DND-41 (cell line): ENCODE data around the gene HOXC10.
A peak's percentile ranks its signal among the peaks of the same experiment; 100 is the strongest.

Experiments
- ATAC-seq: fragments of 200-7000 bp; cut with Tn5 transposase; 3 replicates; pipeline ENCODE4 v1.9.1; 2021; ENCODE audit warnings: low read depth; ENCODE audit not compliant: insufficient read depth
- DNase-seq: peaks from one replicate; pipeline ENCODE4 v3.0.0-alpha.2; 2020
- H2AFZ ChIP-seq: 2 replicates; pipeline ENCODE4 v1.6.0; 2012; ENCODE audit warnings: low read depth, low read length
- H3K27ac ChIP-seq: 2 replicates; pipeline ENCODE4 v1.5.1; 2012; ENCODE audit warnings: low read length, inconsistent platforms
- H3K27me3 ChIP-seq: fragments of 200-600 bp; sonication (generic); 2 replicates; pipeline ENCODE4 v1.6.0; 2012; ENCODE audit warnings: low read length, mild to moderate bottlenecking, inconsistent platforms; ENCODE audit not compliant: insufficient read depth, poor library complexity
- H3K36me3 ChIP-seq: 2 replicates; pipeline ENCODE4 v1.5.1; 2012; ENCODE audit warnings: low read length, inconsistent platforms; ENCODE audit not compliant: insufficient read depth
- H3K4me1 ChIP-seq: 2 replicates; pipeline ENCODE4 v1.5.1; 2012; ENCODE audit warnings: mild to moderate bottlenecking, low read length; ENCODE audit not compliant: insufficient read depth
- H3K4me2 ChIP-seq: 2 replicates; pipeline ENCODE4 v1.6.0; 2012; ENCODE audit warnings: mild to moderate bottlenecking, moderate library complexity, low read length, inconsistent platforms; ENCODE audit not compliant: insufficient read depth
- H3K4me3 ChIP-seq, 2 experiments: fragments of 200-600 bp in 1 of 2; shearing (Covaris generic) in 1 of 2; 2 replicates each; pipeline ENCODE4 v1.5.1; 2012 to 2016; ENCODE audit warnings: inconsistent platforms in 2 of 2, low read length in 2 of 2, mild to moderate bottlenecking in 2 of 2, low read depth in 1 of 2, moderate library complexity in 1 of 2
- H3K79me2 ChIP-seq: 2 replicates; pipeline ENCODE4 v1.6.0; 2012; ENCODE audit warnings: low read length, inconsistent platforms; ENCODE audit not compliant: insufficient read depth
- H3K9ac ChIP-seq: 2 replicates; pipeline ENCODE4 v1.6.0; 2012; ENCODE audit warnings: low read depth, mild to moderate bottlenecking, inconsistent platforms, low read length, moderate library complexity
- H3K9me3 ChIP-seq: 2 replicates; pipeline ENCODE4 v1.5.1; 2012; ENCODE audit warnings: low read length, moderate library complexity, mild to moderate bottlenecking, inconsistent platforms; ENCODE audit not compliant: insufficient read depth, severe bottlenecking
- H4K20me1 ChIP-seq: 2 replicates; pipeline ENCODE4 v1.6.0; 2012; ENCODE audit warnings: low read length; ENCODE audit not compliant: insufficient read depth
- CTCF ChIP-seq: IDR thresholded peaks from 2 replicates; pipeline ENCODE4 v1.5.1; 2012; ENCODE audit warnings: borderline replicate concordance, low read length, moderate library complexity, mild to moderate bottlenecking; ENCODE audit not compliant: poor library complexity, severe bottlenecking; ENCODE audit errors: extremely low read depth
- EZH2 ChIP-seq: IDR thresholded peaks from 3 replicates; pipeline ENCODE4 v1.6.1; 2012; ENCODE audit warnings: borderline replicate concordance, low read depth, mild to moderate bottlenecking, moderate library complexity, low read length, inconsistent platforms; ENCODE audit not compliant: severe bottlenecking

HOXC10 gene

GRCh38 chr12:54036620-54037359, 51.8 kb downstream of the HOXC10 start:
- TF ChIP-seq EZH2, result no peak
- no peak for TF ChIP-seq CTCF
- Histone ChIP-seq H3K27me3 (peaks cover 43% of the 10 kb centered on the region), H4K20me1 (no peaks in the 10 kb centered on the region), H3K4me3 (no peak overlapping the region), H3K9me3 (no peaks in the 10 kb centered on the region), H3K36me3 (no peaks in the 10 kb centered on the region), H3K9ac (no peak overlapping the region), H3K4me1 (no peaks in the 10 kb centered on the region), H3K4me2 (no peak overlapping the region), H3K27ac (no peak overlapping the region), H2AFZ (no peak overlapping the region), H3K79me2 (no peaks in the 10 kb centered on the region)
- DNase-seq (peak; percentile 23), ATAC-seq (0 out of 3 replicates have a peak, but pooled peaks have one; percentile 28)

- Histone ChIP-seq H3K36me3 (no peaks in the 10 kb centered on the region), H3K4me1 (no peaks in the 10 kb centered on the region), H3K27ac (no peak overlapping the region), H3K9me3 (no peaks in the 10 kb centered on the region), H2AFZ (no peak overlapping the region), H3K4me2 (no peak overlapping the region), H3K9ac (no peak overlapping the region), H3K27me3 (peaks cover 43% of the 10 kb centered on the region), H4K20me1 (no peaks in the 10 kb centered on the region), H3K4me3 (no peak overlapping the region), H3K79me2 (no peaks in the 10 kb centered on the region)
- ATAC-seq (no peak), DNase-seq (no peak)
- TF ChIP-seq CTCF (no peak), EZH2 (no peak)
These were observed 52.7 kb downstream of the HOXC10 start for GRCh38 chr12:54037360-54038283.

- ATAC-seq (no peak), DNase-seq (no peak)
- Histone ChIP-seq H3K9me3 (no peaks in the 10 kb centered on the region), H3K4me1 (no peaks in the 10 kb centered on the region), H3K27me3 (peaks cover 43% of the 10 kb centered on the region), H2AFZ (no peak overlapping the region), H3K9ac (no peak overlapping the region), H4K20me1 (no peaks in the 10 kb centered on the region), H3K4me2 (no peak overlapping the region), H3K27ac (no peak overlapping the region), H3K36me3 (no peaks in the 10 kb centered on the region), H3K4me3 (no peak overlapping the region), H3K79me2 (no peaks in the 10 kb centered on the region)
- TF ChIP-seq EZH2 (no peak), CTCF (no peak)
These were observed 53.4 kb downstream of the HOXC10 start for GRCh38 chr12:54038284-54038870.
